ENCODE data around the gene RHOB. TPM values are rescaled to one million over a fixed set of nuclear protein-coding genes. Genes with fewer than 3 reads are reported as not detected.

Gene RHOB
- polyA plus RNA-seq, 1 of the 3 experiments (the other 2 are of a cell fraction), result 50.3 TPM

DNA sequence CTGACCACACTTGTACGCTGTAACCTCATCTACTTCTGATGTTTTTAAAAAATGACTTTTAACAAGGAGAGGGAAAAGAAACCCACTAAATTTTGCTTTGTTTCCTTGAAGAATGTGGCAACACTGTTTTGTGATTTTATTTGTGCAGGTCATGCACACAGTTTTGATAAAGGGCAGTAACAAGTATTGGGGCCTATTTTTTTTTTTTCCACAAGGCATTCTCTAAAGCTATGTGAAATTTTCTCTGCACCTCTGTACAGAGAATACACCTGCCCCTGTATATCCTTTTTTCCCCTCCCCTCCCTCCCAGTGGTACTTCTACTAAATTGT is 2.1 kb downstream of the RHOB start (continued):
- TF ChIP-seq, protein P1, sequence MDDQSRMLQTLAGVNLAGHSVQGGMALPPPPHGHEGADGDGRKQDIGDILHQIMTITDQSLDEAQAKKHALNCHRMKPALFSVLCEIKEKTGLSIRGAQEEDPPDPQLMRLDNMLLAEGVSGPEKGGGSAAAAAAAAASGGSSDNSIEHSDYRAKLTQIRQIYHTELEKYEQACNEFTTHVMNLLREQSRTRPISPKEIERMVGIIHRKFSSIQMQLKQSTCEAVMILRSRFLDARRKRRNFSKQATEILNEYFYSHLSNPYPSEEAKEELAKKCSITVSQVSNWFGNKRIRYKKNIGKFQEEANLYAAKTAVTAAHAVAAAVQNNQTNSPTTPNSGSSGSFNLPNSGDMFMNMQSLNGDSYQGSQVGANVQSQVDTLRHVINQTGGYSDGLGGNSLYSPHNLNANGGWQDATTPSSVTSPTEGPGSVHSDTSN (IDR thresholded peaks at IDR 0.05), result no peak
- TF ChIP-seq TCF12 (IDR thresholded peaks at IDR 0.05), result no peak
- no peak for TF ChIP-seq YY1 (IDR thresholded peaks at IDR 0.05; ENCODE audit: low read depth)

DNA sequence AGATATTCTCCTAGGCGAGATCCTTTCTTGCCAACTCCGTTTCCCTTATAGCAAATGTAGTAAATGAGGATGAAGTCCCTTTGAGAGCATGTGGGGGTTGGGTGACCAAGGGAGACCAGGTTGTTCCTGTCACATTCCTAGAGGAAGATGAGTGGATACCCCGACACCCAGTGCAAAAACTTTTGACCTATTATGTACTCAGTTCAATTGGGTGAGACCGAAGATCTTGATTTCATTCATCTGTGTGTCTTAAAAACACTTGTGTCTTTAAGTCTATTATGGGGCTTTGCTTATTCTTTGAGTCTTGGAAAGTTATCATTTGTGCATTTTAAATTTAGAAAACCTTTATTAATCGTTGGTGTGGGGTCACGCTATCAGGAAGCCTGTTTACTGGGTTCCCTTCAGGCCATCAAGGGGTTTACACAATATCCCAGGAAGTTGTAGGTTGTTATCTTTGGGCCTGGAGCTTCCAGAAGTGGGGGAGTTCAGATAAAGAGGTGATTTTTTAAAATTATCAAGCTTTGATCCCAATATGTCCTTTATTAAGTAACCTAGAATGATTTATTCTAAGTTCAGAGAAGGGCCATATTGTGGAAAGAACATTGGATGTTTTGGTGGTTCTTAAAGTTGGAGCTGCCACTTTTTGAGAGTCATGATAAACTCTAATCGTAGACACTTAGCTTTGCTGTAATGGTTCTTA is 2.8 kb downstream of the RHOB start:
- no peak for DNase-seq
- no peaks in the 10 kb centered on the region for H3K9me3 ChIP-seq
- H3K9me2 ChIP-seq, result no peaks in the 10 kb centered on the region
- H3K79me2 ChIP-seq (ENCODE audit: insufficient read depth), result peaks cover 28% of the 10 kb centered on the region
- TF ChIP-seq, protein P2, sequence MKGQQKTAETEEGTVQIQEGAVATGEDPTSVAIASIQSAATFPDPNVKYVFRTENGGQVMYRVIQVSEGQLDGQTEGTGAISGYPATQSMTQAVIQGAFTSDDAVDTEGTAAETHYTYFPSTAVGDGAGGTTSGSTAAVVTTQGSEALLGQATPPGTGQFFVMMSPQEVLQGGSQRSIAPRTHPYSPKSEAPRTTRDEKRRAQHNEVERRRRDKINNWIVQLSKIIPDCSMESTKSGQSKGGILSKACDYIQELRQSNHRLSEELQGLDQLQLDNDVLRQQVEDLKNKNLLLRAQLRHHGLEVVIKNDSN (IDR thresholded peaks at IDR 0.05; ENCODE audit: borderline replicate concordance, low read depth), result no peak
- TF ChIP-seq FOXJ3 (CRISPR knock-in tag; IDR thresholded peaks at IDR 0.05) (no peak), EZH2phosphoT487 (IDR thresholded peaks at IDR 0.05; ENCODE audit: borderline replicate concordance, low read depth) (no peak), GABPA (IDR thresholded peaks at IDR 0.05; ENCODE audit: low read depth) (no peak), RXRA (IDR thresholded peaks at IDR 0.05; ENCODE audit: borderline replicate concordance, low read depth) (no peak), FOXM1 (IDR thresholded peaks at IDR 0.05; ENCODE audit: low read depth) (no peak), TAF1 (IDR thresholded peaks at IDR 0.05; ENCODE audit: borderline replicate concordance, low read depth, low read length) (no peak), TCF12 (IDR thresholded peaks at IDR 0.05) (no peak)
- TF ChIP-seq, protein P3, sequence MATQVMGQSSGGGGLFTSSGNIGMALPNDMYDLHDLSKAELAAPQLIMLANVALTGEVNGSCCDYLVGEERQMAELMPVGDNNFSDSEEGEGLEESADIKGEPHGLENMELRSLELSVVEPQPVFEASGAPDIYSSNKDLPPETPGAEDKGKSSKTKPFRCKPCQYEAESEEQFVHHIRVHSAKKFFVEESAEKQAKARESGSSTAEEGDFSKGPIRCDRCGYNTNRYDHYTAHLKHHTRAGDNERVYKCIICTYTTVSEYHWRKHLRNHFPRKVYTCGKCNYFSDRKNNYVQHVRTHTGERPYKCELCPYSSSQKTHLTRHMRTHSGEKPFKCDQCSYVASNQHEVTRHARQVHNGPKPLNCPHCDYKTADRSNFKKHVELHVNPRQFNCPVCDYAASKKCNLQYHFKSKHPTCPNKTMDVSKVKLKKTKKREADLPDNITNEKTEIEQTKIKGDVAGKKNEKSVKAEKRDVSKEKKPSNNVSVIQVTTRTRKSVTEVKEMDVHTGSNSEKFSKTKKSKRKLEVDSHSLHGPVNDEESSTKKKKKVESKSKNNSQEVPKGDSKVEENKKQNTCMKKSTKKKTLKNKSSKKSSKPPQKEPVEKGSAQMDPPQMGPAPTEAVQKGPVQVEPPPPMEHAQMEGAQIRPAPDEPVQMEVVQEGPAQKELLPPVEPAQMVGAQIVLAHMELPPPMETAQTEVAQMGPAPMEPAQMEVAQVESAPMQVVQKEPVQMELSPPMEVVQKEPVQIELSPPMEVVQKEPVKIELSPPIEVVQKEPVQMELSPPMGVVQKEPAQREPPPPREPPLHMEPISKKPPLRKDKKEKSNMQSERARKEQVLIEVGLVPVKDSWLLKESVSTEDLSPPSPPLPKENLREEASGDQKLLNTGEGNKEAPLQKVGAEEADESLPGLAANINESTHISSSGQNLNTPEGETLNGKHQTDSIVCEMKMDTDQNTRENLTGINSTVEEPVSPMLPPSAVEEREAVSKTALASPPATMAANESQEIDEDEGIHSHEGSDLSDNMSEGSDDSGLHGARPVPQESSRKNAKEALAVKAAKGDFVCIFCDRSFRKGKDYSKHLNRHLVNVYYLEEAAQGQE (IDR thresholded peaks at IDR 0.05; ENCODE audit: low read depth, low read length), result no peak
- TF ChIP-seq, protein P4, sequence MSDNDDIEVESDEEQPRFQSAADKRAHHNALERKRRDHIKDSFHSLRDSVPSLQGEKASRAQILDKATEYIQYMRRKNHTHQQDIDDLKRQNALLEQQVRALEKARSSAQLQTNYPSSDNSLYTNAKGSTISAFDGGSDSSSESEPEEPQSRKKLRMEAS (IDR thresholded peaks at IDR 0.05; ENCODE audit: low read depth), result no peak
- TF ChIP-seq, protein P5, sequence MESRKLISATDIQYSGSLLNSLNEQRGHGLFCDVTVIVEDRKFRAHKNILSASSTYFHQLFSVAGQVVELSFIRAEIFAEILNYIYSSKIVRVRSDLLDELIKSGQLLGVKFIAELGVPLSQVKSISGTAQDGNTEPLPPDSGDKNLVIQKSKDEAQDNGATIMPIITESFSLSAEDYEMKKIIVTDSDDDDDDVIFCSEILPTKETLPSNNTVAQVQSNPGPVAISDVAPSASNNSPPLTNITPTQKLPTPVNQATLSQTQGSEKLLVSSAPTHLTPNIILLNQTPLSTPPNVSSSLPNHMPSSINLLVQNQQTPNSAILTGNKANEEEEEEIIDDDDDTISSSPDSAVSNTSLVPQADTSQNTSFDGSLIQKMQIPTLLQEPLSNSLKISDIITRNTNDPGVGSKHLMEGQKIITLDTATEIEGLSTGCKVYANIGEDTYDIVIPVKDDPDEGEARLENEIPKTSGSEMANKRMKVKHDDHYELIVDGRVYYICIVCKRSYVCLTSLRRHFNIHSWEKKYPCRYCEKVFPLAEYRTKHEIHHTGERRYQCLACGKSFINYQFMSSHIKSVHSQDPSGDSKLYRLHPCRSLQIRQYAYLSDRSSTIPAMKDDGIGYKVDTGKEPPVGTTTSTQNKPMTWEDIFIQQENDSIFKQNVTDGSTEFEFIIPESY (IDR thresholded peaks at IDR 0.05; ENCODE audit: borderline replicate concordance, low read depth), result no peak
- ChIA-PET POLR2A (interaction anchor here (0.7 to 4.7 kb wide), 7 partner anchors 17 to 185 kb away, joined by 3 to 90 read pairs (median 4); no protein-coding TSS in a partner anchor), CTCF (interaction anchor here (0.8 to 10.5 kb wide), 13 partner anchors 12 to 202 kb away, joined by 3 to 188 read pairs (median 5); no protein-coding TSS in a partner anchor)
- peak overlapping the region; percentile 56 to 93; a peak in 3 of 4 replicates for H3K27ac ChIP-seq (ENCODE audit: low read depth in 2 of 2, low read length in 1 of 2)
- WGBS (ENCODE audit: low lambda C conversion rate), result 87% methylated on average over 7 of the region's 7 CpGs
- peak overlapping the region; percentile 97; the same call in 1 of the 2 replicates for H3K9ac ChIP-seq
- no peak overlapping the region for H2AFZ ChIP-seq (ENCODE audit: low read depth)
- H3K4me1 ChIP-seq (ENCODE audit: control insufficient read depth in 1 of 2, insufficient read depth in 2 of 2, low read depth in 1 of 2, low read length in 1 of 2), result peaks cover 23 to 46% of the 10 kb centered on the region in 2 experiments
- H3K27me3 ChIP-seq (ENCODE audit: insufficient read depth), result no peaks in the 10 kb centered on the region
- peaks cover 21% of the 10 kb centered on the region for H3F3A ChIP-seq (replicated peaks; ENCODE audit: insufficient read depth)
- peak overlapping the region; percentile 82 to 92 for H3K4me3 ChIP-seq (ENCODE audit: low read depth in 2 of 2, low read length in 1 of 2)
- H4K20me1 ChIP-seq (ENCODE audit: insufficient read depth), result peaks cover 33% of the 10 kb centered on the region
- H3K4me2 ChIP-seq, result peak overlapping the region; percentile 97
- peaks cover 5 to 7% of the 10 kb centered on the region in 2 experiments for H3K36me3 ChIP-seq (replicated peaks in 1 of 2; ENCODE audit: control insufficient read depth in 1 of 2, insufficient read depth in 2 of 2, low read length in 1 of 2)

Measured in SK-N-SH (cell line).